ENCODE results near the gene FKRP.
"Not testable (repeated sequence)": the region's sequence is repeated elsewhere in the genome, so short reads cannot be mapped to it uniquely, and the experiment has no call there.

FKRP gene

GRCh38 chr19:46755853-46756543 is 10.1 kb downstream of the FKRP start:
- H2AK5ac ChIP-seq (ENCODE audit: low read length) = no peak overlapping the region
- H4K5ac ChIP-seq (ENCODE audit: low read length) = no peak overlapping the region
- no peak overlapping the region for H2BK5ac ChIP-seq (ENCODE audit: low read length)
- H3K4ac ChIP-seq (ENCODE audit: low read depth, low read length) = no peak overlapping the region
- H4K8ac ChIP-seq (ENCODE audit: low read depth, low read length) = no peak overlapping the region
- no peak overlapping the region for H3K56ac ChIP-seq (ENCODE audit: low read length)
- peaks cover 1% of the 10 kb centered on the region for H3K79me1 ChIP-seq (ENCODE audit: low read length)
- H3K79me2 ChIP-seq (ENCODE audit: control insufficient read depth, insufficient read depth, low read length) = no peaks in the 10 kb centered on the region
- no peak overlapping the region for H3K27ac ChIP-seq (ENCODE audit: low read depth, low read length)
- H3K9ac ChIP-seq (ENCODE audit: low read length) = no peak overlapping the region
- no peak for DNase-seq
- no peaks in the 10 kb centered on the region for H3K4me1 ChIP-seq (ENCODE audit: control insufficient read depth, low read depth, low read length)
- H3K18ac ChIP-seq (ENCODE audit: low read length) = no peak overlapping the region
- no peak overlapping the region for H3K4me2 ChIP-seq (ENCODE audit: low read length)
- H3K27me3 ChIP-seq (ENCODE audit: insufficient read depth, low read length, poor library complexity) = no peaks in the 10 kb centered on the region
- H2BK120ac ChIP-seq (ENCODE audit: low read depth, low read length) = no peak overlapping the region
- no CpG with 5 or more reads among the region's 86 CpGs for WGBS (ENCODE audit: extremely low coverage, insufficient coverage, low lambda C conversion rate)
- H2BK15ac ChIP-seq (replicated peaks; ENCODE audit: low read depth) = no peak overlapping the region
- H3K23ac ChIP-seq (ENCODE audit: low read length) = no peak overlapping the region
- H3K36me3 ChIP-seq (ENCODE audit: control insufficient read depth, insufficient read depth, low read length) = no peaks in the 10 kb centered on the region
- no peak overlapping the region for H3K4me3 ChIP-seq (ENCODE audit: low read length)

- Histone ChIP-seq H4K8ac (ENCODE audit: low read depth, low read length) (no peak overlapping the region), H3K27me3 (ENCODE audit: insufficient read depth, low read length, poor library complexity) (no peaks in the 10 kb centered on the region), H3K56ac (ENCODE audit: low read length) (no peak overlapping the region), H2BK5ac (ENCODE audit: low read length) (no peak overlapping the region), H3K4me2 (ENCODE audit: low read length) (no peak overlapping the region), H3K79me1 (ENCODE audit: low read length) (peaks cover 1% of the 10 kb centered on the region), H3K4me3 (ENCODE audit: low read length) (no peak overlapping the region), H3K4me1 (ENCODE audit: control insufficient read depth, low read depth, low read length) (no peaks in the 10 kb centered on the region), H3K23ac (ENCODE audit: low read length) (no peak overlapping the region), H3K36me3 (ENCODE audit: control insufficient read depth, insufficient read depth, low read length) (no peaks in the 10 kb centered on the region), H4K5ac (ENCODE audit: low read length) (no peak overlapping the region), H2AK5ac (ENCODE audit: low read length) (no peak overlapping the region), H3K79me2 (ENCODE audit: control insufficient read depth, insufficient read depth, low read length) (no peaks in the 10 kb centered on the region), H3K9ac (ENCODE audit: low read length) (no peak overlapping the region), H2BK120ac (ENCODE audit: low read depth, low read length) (no peak overlapping the region), H3K18ac (ENCODE audit: low read length) (no peak overlapping the region), H3K4ac (ENCODE audit: low read depth, low read length) (no peak overlapping the region), H2BK15ac (replicated peaks; ENCODE audit: low read depth) (no peak overlapping the region), H3K27ac (ENCODE audit: low read depth, low read length) (no peak overlapping the region)
- WGBS (ENCODE audit: extremely low coverage, insufficient coverage, low lambda C conversion rate) = no CpG with 5 or more reads among the region's 30 CpGs
- no peak for DNase-seq
Measured at GRCh38 chr19:46756544-46756888, 10.7 kb downstream of the FKRP start.

- H3K9ac ChIP-seq (ENCODE audit: low read length) = no peak overlapping the region
- no peak for DNase-seq
- no peak overlapping the region for H2BK5ac ChIP-seq (ENCODE audit: low read length)
- H3K4me1 ChIP-seq (ENCODE audit: control insufficient read depth, low read depth, low read length) = no peaks in the 10 kb centered on the region
- H3K79me2 ChIP-seq (ENCODE audit: control insufficient read depth, insufficient read depth, low read length) = no peaks in the 10 kb centered on the region
- no peak overlapping the region for H3K4ac ChIP-seq (ENCODE audit: low read depth, low read length)
- H3K56ac ChIP-seq (ENCODE audit: low read length) = no peak overlapping the region
- H3K4me3 ChIP-seq (ENCODE audit: low read length) = no peak overlapping the region
- H2BK15ac ChIP-seq (replicated peaks; ENCODE audit: low read depth) = no peak overlapping the region
- H3K18ac ChIP-seq (ENCODE audit: low read length) = no peak overlapping the region
- no peak overlapping the region for H4K5ac ChIP-seq (ENCODE audit: low read length)
- no CpG with 5 or more reads among the region's 6 CpGs for WGBS (ENCODE audit: extremely low coverage, insufficient coverage, low lambda C conversion rate)
- no peak overlapping the region for H4K8ac ChIP-seq (ENCODE audit: low read depth, low read length)
- no peak overlapping the region for H3K4me2 ChIP-seq (ENCODE audit: low read length)
- H3K79me1 ChIP-seq (ENCODE audit: low read length) = peaks cover 1% of the 10 kb centered on the region
- H3K27ac ChIP-seq (ENCODE audit: low read depth, low read length) = no peak overlapping the region
- no peaks in the 10 kb centered on the region for H3K27me3 ChIP-seq (ENCODE audit: insufficient read depth, low read length, poor library complexity)
- no peak overlapping the region for H3K23ac ChIP-seq (ENCODE audit: low read length)
- no peak overlapping the region for H2BK120ac ChIP-seq (ENCODE audit: low read depth, low read length)
- no peaks in the 10 kb centered on the region for H3K36me3 ChIP-seq (ENCODE audit: control insufficient read depth, insufficient read depth, low read length)
- no peak overlapping the region for H2AK5ac ChIP-seq (ENCODE audit: low read length)
Measured at GRCh38 chr19:46759206-46759605, 13.3 kb downstream of the FKRP start.

- Histone ChIP-seq H4K5ac (ENCODE audit: low read length) (no peak overlapping the region), H4K8ac (ENCODE audit: low read depth, low read length) (no peak overlapping the region), H3K79me2 (ENCODE audit: control insufficient read depth, insufficient read depth, low read length) (no peaks in the 10 kb centered on the region), H2BK5ac (ENCODE audit: low read length) (no peak overlapping the region), H3K4me3 (ENCODE audit: low read length) (no peak overlapping the region), H3K4me2 (ENCODE audit: low read length) (no peak overlapping the region), H3K23ac (ENCODE audit: low read length) (no peak overlapping the region), H2BK15ac (replicated peaks; ENCODE audit: low read depth) (no peak overlapping the region), H3K27me3 (ENCODE audit: insufficient read depth, low read length, poor library complexity) (no peaks in the 10 kb centered on the region), H2AK5ac (ENCODE audit: low read length) (no peak overlapping the region), H3K4me1 (ENCODE audit: control insufficient read depth, low read depth, low read length) (no peaks in the 10 kb centered on the region), H3K4ac (ENCODE audit: low read depth, low read length) (no peak overlapping the region), H3K36me3 (ENCODE audit: control insufficient read depth, insufficient read depth, low read length) (no peaks in the 10 kb centered on the region), H3K79me1 (ENCODE audit: low read length) (peaks cover 1% of the 10 kb centered on the region), H3K56ac (ENCODE audit: low read length) (no peak overlapping the region), H3K27ac (ENCODE audit: low read depth, low read length) (no peak overlapping the region), H3K18ac (ENCODE audit: low read length) (no peak overlapping the region), H3K9ac (ENCODE audit: low read length) (no peak overlapping the region), H2BK120ac (ENCODE audit: low read depth, low read length) (no peak overlapping the region)
- DNase-seq = no peak
- WGBS (ENCODE audit: extremely low coverage, insufficient coverage, low lambda C conversion rate) = no CpG with 5 or more reads among the region's 7 CpGs
Measured at GRCh38 chr19:46759817-46760333, 14.0 kb downstream of the FKRP start.

GRCh38 chr19:46760363-46760762 is 14.5 kb downstream of the FKRP start:
- WGBS (ENCODE audit: extremely low coverage, insufficient coverage, low lambda C conversion rate) = no CpG with 5 or more reads among the region's 5 CpGs
- Histone ChIP-seq H2AK5ac (ENCODE audit: low read length) (no peak overlapping the region), H2BK120ac (ENCODE audit: low read depth, low read length) (no peak overlapping the region), H3K23ac (ENCODE audit: low read length) (no peak overlapping the region), H3K79me2 (ENCODE audit: control insufficient read depth, insufficient read depth, low read length) (no peaks in the 10 kb centered on the region), H3K18ac (ENCODE audit: low read length) (no peak overlapping the region), H3K4me1 (ENCODE audit: control insufficient read depth, low read depth, low read length) (no peaks in the 10 kb centered on the region), H3K27me3 (ENCODE audit: insufficient read depth, low read length, poor library complexity) (no peaks in the 10 kb centered on the region), H3K27ac (ENCODE audit: low read depth, low read length) (no peak overlapping the region), H2BK5ac (ENCODE audit: low read length) (no peak overlapping the region), H3K4me3 (ENCODE audit: low read length) (no peak overlapping the region), H4K5ac (ENCODE audit: low read length) (no peak overlapping the region), H3K4me2 (ENCODE audit: low read length) (no peak overlapping the region), H2BK15ac (replicated peaks; ENCODE audit: low read depth) (no peak overlapping the region), H3K4ac (ENCODE audit: low read depth, low read length) (no peak overlapping the region), H3K9ac (ENCODE audit: low read length) (no peak overlapping the region), H3K56ac (ENCODE audit: low read length) (no peak overlapping the region), H3K79me1 (ENCODE audit: low read length) (peaks cover 1% of the 10 kb centered on the region), H3K36me3 (ENCODE audit: control insufficient read depth, insufficient read depth, low read length) (no peaks in the 10 kb centered on the region), H4K8ac (ENCODE audit: low read depth, low read length) (no peak overlapping the region)
- DNase-seq = no peak

GRCh38 chr19:46760897-46761296 is 15.0 kb downstream of the FKRP start:
- H3K27me3 ChIP-seq (ENCODE audit: insufficient read depth, low read length, poor library complexity); H3K23ac ChIP-seq (ENCODE audit: low read length); H2BK5ac ChIP-seq (ENCODE audit: low read length); H3K4ac ChIP-seq (ENCODE audit: low read depth, low read length); H4K8ac ChIP-seq (ENCODE audit: low read depth, low read length); H2BK120ac ChIP-seq (ENCODE audit: low read depth, low read length); H3K79me1 ChIP-seq (ENCODE audit: low read length); H3K4me3 ChIP-seq (ENCODE audit: low read length); H3K9ac ChIP-seq (ENCODE audit: low read length); DNase-seq; H2AK5ac ChIP-seq (ENCODE audit: low read length); H4K5ac ChIP-seq (ENCODE audit: low read length); H3K4me2 ChIP-seq (ENCODE audit: low read length); H3K27ac ChIP-seq (ENCODE audit: low read depth, low read length); H3K56ac ChIP-seq (ENCODE audit: low read length); H2BK15ac ChIP-seq (replicated peaks; ENCODE audit: low read depth); H3K36me3 ChIP-seq (ENCODE audit: control insufficient read depth, insufficient read depth, low read length); H3K79me2 ChIP-seq (ENCODE audit: control insufficient read depth, insufficient read depth, low read length); H3K4me1 ChIP-seq (ENCODE audit: control insufficient read depth, low read depth, low read length); H3K18ac ChIP-seq (ENCODE audit: low read length): not testable (repeated sequence)
- no CpG with 5 or more reads among the region's 4 CpGs for WGBS (ENCODE audit: extremely low coverage, insufficient coverage, low lambda C conversion rate)
